Activated T-helper 1 cell treated with anti-CD3 and anti-CD28 coated beads, Interleukin-2, amount 50 U/mL, for 16 hours (primary cell): ENCODE data around the gene USP6.
"Not testable (repeated sequence)": the region's sequence is repeated elsewhere in the genome, so short reads cannot be mapped to it uniquely, and the experiment has no call there.

Source experiments
- DNase-seq, 2 donors: peaks; one replicate each; pipeline ENCODE4 v3.0.0-alpha.2; 2020; ENCODE audit warnings: low read depth in 1 of 2, low spot score in 1 of 2

Gene USP6

GRCh38 chr17:5115673-5116651 is at the start of gene USP6:
Gene USP6, plus strand, starts transcription at chr17:5116032. Its CDS starts 14,336 bp downstream, at chr17:5130368.
- no peak for DNase-seq

GRCh38 chr17:5068236-5068635 is 47.6 kb upstream of the USP6 start:
- no peak for DNase-seq

GRCh38 chr17:5069724-5070123 is 46.1 kb upstream of the USP6 start:
- DNase-seq, result no peak

GRCh38 chr17:5075472-5075871 is 40.4 kb upstream of the USP6 start:
- DNase-seq, result not testable (repeated sequence)

- DNase-seq, result not testable (repeated sequence)
Observed at GRCh38 chr17:5077275-5077674, 38.6 kb upstream of the USP6 start.

- DNase-seq, result no peak
Observed at GRCh38 chr17:5077781-5078105, 38.1 kb upstream of the USP6 start.

GRCh38 chr17:5078106-5079028 is 37.5 kb upstream of the USP6 start, which contains the start of gene ZFP3:
Gene ZFP3, plus strand, starts transcription at chr17:5078467. Its CDS starts 13,038 bp downstream, at chr17:5091505.
- DNase-seq, result peak; percentile 45 to 54

- DNase-seq, result no peak
Observed at GRCh38 chr17:5080591-5080990, 35.2 kb upstream of the USP6 start.

- no peak for DNase-seq
Observed at GRCh38 chr17:5092218-5093010, 23.4 kb upstream of the USP6 start.

GRCh38 chr17:5096731-5097100 is 19.1 kb upstream of the USP6 start:
- DNase-seq, result no peak

GRCh38 chr17:5097101-5097834 is 18.6 kb upstream of the USP6 start:
- no peak for DNase-seq

- no peak for DNase-seq
Observed at GRCh38 chr17:5099271-5099670, 16.6 kb upstream of the USP6 start.

- no peak for DNase-seq
Observed at GRCh38 chr17:5100832-5101231, 15.0 kb upstream of the USP6 start.

GRCh38 chr17:5110816-5111215 is 5.0 kb upstream of the USP6 start:
- DNase-seq, result no peak

GRCh38 chr17:5111402-5112204 is 4.2 kb upstream of the USP6 start, which contains the start of gene ZNF232:
Gene ZNF232, minus strand, starts transcription at chr17:5111878. Its CDS starts 56 bp downstream, at chr17:5111822.
- peak; percentile 73 to 86 for DNase-seq

- DNase-seq, result no peak
Observed at GRCh38 chr17:5118219-5118618, 2.4 kb downstream of the USP6 start.

GRCh38 chr17:5120036-5120435 is 4.2 kb downstream of the USP6 start:
- DNase-seq, result no peak

GRCh38 chr17:5120436-5121185 is 4.8 kb downstream of the USP6 start:
- DNase-seq, result not testable (repeated sequence)
